Pulmonary artery endothelial cell (primary cell): ENCODE measurements around the gene UFC1. TPM values are rescaled to one million over a fixed set of nuclear protein-coding genes. Genes with fewer than 3 reads are reported as not detected.
A peak's percentile ranks its signal among the peaks of the same experiment; 100 is the strongest.

ENCODE experiments used
- DNase-seq: peaks from one replicate; pipeline ENCODE4 v3.0.0-alpha.2; 2011; ENCODE audit warnings: low read depth, low spot score
- total RNA-seq: library from RNA; depleted of rRNA; stranded (reverse); fragments of >200 nt; gene quantifications from 2 replicates; pipeline ENCODE4 v1.2.3, GENCODE V29; 2014

The UFC1 gene
- total RNA-seq, 1 donor from 2014 or later, result 124 TPM

DNA sequence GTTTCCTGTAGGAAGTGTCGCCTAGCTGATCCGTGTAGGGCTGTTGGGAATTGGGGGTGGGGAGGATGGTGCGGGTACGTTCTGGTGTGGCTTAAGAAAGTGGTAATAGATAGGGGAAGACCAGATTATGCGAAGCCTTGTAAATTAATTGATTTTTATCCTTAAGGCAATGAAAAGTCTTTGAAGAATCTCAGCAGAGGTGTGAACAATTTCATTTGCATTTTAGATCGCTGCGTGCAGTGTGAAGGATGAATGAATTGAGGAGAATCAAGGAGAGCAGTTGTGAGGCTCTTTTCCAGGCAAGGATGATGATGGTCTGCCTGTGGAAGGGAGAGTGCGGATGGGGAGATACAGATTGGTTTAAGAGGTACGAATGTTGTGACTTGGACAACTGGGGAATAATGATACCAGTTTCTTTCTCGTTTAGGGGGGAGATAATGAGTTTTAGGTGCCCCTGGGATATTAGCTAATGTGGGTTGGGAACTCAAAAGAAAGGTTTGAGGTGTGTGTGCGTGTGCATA, 20.5 kb upstream of the UFC1 start:
- DNase-seq, result no peak

DNA sequence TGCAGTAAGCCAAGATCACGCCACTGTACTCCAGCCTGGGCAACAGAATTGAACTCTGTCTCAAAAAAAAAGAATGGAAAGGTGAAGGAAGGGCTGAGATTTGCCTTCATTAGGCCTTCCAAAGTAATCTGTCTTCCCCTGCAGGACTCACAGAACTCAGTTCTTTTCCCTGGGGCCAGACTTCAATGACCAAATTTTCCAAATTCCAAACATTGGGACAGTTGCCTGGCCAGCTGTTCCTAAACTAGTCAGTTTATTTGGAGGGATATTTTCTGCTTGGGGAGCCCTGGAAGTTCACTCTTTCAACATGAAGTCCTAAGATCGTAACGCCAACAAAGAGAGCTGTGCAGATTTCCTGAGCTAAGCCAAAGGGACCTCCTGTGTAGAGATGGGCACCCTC, 15.9 kb upstream of the UFC1 start:
- DNase-seq, result no peak

DNA sequence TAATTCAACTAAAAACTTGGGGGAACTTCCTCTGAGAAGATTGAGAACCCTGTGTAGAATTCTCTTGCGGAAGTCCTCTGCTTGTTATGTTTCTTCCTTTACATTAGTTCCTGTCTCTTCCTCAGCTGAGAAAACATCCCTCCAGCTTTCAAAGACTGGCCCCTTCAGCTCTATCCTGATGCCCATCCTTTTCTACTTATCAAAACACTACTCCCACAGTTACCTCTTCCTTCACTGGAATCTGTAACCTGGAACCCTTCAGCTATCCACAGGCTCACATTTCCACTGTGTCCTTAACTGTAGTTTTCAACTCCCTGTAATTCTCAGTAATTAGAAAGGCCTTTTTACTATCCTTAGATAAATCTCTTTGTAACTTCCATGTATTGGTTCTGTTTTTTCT, 15.3 kb upstream of the UFC1 start:
- DNase-seq, result no peak

DNA sequence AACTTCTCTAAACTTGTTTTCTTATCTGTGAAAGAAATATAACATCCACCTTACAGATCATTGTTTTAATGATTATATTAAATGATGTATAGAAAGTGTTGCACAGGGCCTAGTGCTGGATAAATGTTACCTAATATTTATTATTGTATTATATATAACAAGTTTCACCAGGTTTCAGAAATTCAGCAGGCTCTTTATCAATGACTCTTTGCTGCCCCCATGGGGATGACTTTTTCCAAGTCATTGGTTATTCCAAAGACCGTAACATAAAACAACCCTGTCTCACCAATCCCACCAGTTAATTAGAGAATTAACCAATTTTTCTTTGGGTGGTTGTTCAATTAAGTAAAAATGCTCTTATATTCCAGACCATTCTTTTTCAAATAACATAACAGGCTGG, 14.0 kb upstream of the UFC1 start:
- no peak for DNase-seq

DNA sequence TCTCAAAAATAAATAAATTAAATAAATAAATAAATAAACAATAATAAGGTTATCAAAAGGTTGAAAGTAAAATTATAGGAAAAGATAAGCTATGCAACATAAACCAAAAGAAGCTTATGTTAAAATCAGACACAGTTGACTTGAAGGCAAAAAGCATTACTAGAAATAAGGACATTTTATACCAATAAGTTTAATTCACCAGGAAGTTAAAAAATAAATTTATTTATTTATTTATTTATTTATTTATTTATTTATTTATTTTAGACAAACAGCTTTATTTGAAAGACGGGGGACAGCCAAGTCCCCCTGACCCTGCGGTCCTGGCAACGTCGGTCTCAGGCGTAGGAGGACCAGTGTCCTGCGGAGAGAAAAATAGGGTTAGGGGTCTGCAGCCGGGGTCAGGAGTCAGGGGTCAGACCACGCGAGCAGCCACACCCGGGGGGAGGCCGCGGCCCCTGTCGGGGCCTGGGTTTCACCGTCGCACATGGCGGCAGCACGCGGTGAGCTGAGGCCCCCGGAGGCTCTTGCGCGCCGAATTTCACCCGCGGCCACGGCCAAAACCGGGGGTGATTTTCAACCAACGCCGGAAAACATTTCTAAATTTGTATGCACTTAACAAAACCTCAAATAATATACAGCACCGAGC, 12.9 kb upstream of the UFC1 start:
- DNase-seq, result no peak

DNA sequence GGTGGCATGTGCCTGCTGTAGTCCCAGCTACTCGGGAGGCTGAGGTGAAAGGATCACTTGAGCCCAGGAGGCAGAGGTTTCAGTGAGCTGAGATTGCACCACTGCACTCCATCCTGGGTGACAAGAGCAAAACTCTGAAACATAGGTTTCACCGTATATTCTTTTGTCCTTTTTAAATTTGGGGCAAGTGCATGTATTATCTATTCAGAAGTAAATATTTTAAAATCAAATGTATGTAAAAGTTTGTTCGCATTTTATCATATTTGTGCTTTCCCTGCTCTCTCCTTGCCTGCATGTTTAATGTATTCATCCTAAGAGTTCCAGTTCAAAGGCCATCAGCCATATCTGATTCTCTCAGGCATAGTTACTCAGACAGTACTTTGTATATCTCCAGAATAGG, 7.9 kb upstream of the UFC1 start:
- no peak for DNase-seq

DNA sequence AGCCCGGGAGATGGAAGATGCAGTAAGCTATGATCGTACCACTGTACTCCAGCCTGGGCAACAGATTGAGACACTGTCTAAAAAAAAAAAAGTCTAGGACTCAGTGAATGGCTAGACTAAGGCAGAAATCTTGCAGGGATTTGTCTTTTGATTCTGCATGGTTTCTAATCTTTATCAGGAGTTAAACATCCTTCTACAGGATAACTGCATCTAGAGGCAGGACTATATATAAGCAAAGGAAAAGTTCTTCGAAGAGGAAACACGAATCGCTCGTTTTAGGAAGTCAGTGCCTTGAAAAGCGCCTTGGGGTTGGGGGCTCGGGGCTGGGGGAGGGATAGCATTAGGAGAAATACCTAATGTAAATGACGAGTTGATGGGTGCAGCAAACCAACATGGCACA, 602 bp upstream of the UFC1 start:
- DNase-seq, result no peak

DNA sequence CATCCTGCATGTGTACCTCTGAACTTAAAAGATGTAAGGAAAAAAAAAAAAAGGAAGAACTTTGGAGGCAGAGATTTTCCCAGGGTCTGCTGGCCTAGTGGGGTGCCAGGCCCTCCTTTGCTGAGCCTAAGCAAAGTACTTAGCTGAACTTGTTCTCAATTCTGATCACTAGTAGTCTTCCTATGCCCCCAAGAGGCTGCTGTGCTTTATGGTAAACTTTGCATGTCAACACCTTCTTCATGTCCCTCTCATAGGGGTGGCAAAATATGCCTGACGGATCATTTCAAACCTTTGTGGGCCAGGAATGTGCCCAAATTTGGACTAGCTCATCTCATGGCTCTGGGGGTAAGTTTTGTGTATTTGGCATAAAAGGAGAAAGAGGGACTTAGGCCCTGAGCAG, 4.1 kb downstream of the UFC1 start:
- DNase-seq, result no peak

DNA sequence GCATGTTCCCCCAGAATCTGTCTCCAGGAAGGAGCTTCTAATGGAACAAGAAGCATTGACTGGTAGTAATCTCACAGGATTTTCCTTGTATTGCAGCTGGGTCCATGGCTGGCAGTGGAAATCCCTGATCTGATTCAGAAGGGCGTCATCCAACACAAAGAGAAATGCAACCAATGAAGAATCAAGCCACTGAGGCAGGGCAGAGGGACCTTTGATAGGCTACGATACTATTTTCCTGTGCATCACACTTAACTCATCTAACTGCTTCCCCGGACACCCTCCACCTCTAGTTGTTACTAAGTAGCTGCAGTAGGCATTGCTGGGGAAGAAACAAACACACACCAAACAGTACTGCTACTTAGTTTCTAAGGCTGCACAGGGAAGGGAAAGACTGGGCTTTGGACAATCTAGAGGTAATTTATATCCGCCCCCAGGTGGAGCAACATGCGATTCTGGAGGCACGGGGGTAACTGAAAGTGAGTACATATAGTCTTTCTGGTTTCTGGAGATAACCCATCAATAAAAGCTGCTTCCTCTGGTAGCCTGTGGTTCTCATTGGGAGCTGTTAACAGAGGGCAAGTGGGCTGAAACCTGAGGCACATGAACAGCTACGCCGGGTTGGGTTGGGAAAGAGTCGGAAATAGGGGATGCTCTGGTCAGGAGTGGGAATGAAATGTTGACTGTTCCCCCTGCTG, 4.7 kb downstream of the UFC1 start:
- no peak for DNase-seq

DNA sequence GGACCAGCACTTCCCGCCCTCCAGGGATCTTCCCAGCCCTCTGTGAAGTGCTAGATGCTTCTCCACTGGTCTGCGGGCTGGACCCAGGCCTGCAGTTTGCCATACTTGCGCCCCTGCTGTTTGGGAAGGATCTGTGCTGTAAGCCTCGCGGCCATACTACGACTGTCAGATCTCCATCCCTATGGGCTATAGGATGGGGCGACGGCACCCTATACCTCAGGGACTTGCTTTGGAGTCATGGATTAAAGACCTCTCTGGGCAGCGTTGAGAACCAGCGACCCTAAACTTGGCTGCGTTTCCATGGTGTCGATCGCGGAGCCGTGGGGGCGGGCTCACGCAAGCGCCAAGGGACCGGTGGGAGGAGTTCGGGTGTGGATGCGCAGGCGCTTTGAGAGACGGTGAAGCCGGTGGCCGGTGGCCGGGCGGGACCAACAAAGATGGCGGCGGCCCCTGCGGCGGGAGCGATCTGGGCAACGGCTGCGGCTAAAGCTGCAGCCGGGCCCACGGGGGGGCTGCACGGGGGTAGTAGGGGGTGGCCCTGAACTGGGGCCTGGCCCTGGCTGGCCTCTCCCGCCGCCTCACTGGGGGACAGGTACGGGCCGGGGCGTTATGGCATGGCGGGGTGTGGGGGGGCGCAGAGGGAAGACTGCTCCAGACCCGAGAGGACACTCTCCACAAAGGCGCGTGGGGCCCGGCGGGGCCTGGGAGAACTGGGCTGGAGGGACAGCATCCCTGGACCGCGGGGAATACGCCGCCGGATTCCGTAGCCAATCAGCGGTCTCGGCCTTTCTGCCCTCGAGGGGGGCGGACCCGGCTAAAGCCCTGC, 5.5 kb downstream of the UFC1 start, which contains the start of gene USP21:
USP21 (plus strand) TSS at position 414 of the 826 bp plus-strand sequence. CDS start 1,141 bp downstream, outside the sequence.
- peak; percentile 71 for DNase-seq

DNA sequence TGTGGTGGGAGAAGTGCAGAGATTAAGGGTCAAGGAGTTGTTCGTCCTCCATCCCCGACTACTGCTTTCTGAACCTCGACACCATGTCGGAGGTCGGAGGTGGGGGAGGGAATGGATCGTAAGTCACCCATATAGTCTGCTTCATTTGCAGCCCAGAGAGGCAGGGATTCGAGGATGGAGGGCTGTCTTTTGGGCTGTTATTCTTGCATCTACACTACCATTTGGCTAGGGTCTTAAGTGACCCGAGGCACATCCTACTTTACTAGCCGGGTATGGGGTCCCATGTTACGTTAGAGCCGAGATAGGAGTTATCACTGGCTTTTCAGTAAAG, 6.1 kb downstream of the UFC1 start:
- no peak for DNase-seq

DNA sequence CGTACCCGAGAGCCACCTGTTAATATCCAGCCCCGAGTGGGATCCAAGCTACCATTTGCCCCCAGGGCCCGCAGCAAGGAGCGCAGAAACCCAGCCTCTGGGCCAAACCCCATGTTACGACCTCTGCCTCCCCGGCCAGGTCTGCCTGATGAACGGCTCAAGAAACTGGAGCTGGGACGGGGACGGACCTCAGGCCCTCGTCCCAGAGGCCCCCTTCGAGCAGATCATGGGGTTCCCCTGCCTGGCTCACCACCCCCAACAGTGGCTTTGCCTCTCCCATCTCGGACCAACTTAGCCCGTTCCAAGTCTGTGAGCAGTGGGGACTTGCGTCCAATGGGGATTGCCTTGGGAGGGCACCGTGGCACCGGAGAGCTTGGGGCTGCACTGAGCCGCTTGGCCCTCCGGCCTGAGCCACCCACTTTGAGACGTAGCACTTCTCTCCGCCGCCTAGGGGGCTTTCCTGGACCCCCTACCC, 6.9 kb downstream of the UFC1 start:
- no peak for DNase-seq

DNA sequence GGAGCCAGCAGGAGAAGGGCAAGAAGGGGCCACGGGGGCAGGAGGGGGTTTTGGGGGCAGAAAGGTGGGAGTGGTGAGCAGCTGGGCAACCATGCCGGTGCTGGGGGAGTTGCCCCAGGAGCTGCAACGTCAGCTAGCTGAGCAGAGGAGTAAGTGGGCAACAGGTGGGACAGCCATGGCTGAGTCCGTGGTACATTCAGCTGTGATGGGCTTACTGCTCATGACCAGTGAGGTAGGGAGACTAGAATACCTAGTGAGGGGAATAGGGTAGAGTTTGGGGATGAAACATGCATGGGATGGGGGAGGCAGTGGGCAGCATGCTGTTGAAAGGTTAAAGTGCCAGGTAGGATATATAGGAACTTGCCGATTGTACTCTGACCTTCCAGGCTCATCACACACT, 7.9 kb downstream of the UFC1 start:
- no peak for DNase-seq

DNA sequence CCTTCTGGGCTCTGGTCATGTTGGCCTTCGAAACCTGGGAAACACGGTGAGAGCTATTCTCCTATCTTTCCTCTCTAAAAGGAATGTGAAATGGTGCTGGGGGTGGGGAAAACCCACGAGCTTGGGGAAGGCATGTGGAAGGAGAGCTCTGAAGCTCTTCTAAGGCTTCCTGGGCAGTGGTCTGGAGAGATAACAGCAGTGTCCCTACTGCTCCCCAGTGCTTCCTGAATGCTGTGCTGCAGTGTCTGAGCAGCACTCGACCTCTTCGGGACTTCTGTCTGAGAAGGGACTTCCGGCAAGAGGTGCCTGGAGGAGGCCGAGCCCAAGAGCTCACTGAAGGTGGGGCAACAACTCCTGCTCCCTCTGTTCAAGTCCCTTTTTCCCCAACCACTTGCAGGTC, 8.3 kb downstream of the UFC1 start:
- no peak for DNase-seq

DNA sequence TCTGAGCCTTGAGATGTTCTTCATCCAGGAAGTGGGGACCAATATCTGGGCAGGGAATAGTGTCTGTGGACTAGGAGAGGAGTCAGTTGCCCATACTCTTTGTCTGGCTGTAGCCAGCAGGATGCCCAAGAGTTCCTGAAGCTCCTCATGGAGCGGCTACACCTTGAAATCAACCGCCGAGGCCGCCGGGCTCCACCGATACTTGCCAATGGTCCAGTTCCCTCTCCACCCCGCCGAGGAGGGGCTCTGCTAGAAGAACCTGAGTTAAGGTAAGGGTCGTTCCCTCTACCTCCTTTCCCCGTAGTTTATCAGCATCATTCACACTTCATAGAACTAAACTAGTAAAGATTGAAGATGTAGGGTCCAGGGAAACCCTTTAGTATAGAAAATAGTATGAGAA, 9.0 kb downstream of the UFC1 start:
- no peak for DNase-seq

DNA sequence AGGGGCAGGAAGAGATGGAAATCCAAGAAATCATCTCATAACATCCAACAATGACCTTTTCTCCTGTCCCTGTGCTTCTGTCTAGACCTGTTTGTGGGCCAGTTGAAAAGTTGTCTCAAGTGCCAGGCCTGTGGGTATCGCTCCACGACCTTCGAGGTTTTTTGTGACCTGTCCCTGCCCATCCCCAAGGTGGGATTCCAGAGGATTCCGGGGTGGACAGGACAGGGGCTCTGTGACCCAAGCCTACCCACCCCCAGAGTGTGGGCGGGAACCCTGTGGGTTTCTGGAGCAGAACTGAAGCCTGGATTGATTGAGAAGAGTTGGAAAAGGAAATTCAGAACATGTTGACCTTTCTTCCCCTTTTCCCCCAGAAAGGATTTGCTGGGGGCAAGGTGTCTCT, 10.0 kb downstream of the UFC1 start:
- no peak for DNase-seq

DNA sequence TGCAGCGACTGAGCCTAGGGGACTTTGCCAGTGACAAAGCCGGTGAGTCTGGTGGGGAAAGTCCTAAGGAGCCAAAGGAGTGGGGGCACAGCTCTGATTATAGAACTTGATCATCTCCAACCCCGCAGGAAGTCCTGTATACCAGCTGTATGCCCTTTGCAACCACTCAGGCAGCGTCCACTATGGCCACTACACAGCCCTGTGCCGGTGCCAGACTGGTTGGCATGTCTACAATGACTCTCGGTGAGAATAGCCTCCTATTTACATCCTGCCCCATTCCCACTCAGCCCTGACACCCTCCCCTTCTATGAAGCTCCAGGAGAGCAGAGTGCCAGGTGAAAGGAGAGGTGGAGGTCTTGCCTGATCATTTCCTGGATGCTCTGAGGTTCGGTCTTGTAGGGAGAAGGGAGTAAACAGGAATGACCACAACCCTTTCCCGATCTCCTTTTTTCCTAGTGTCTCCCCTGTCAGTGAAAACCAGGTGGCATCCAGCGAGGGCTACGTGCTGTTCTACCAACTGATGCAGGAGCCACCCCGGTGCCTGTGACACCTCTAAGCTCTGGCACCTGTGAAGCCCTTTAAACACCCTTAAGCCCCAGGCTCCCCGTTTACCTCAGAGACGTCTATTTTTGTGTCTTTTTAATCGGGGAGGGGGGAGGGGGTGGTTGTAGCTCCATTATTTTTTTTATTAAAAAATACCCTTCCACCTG, 11.3 kb downstream of the UFC1 start:
- DNase-seq, result no peak

DNA sequence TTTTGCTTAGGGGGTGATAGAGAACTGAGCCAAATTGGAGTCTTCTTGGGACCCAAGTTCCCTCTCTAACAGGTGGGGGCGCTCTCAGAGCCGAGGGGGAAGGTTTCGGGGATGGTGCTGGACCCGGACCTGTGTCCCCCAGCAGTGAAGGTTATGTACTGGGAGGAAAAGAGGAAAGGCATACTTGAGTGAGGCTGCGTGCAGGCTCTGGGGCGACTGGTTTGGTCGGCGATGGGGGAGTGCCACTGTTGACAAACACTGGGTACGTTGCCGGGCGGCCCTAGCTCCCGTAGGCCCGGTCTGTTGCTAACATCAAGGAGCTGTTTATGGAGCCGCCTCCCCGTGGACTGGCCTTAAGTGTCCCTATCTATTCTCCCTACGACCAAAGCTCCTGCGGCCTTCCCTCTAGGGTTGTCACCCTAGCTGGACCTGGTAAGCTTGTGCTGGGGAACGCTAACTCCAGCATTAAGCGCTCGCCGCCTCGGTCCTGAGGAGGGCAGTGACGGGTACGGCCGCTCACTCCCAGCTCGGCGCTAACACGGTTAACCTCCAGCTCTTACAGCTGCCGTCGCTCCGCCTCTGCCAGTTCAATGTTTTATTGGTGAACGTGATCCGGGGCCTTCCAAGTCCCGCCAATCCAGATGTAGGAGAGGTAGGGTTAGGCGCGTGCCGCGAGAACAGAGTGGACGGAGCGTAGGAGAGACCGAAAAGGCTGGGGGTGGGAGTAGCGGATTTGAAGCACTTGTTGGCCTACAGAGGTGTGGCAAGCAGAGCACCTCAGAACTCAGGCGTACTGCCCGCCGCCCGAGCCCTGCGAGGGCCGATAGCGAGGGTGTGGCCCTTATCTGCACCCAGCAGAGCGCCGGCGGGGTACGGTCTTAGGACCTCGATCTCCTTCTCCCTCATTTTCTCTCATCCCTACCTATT, 12.2 kb downstream of the UFC1 start, which contains the start of gene PPOX:
PPOX (plus strand) TSS at position 685 of the 927 bp plus-strand sequence. CDS start 422 bp downstream, outside the sequence.
- peak; percentile 96 for DNase-seq

DNA sequence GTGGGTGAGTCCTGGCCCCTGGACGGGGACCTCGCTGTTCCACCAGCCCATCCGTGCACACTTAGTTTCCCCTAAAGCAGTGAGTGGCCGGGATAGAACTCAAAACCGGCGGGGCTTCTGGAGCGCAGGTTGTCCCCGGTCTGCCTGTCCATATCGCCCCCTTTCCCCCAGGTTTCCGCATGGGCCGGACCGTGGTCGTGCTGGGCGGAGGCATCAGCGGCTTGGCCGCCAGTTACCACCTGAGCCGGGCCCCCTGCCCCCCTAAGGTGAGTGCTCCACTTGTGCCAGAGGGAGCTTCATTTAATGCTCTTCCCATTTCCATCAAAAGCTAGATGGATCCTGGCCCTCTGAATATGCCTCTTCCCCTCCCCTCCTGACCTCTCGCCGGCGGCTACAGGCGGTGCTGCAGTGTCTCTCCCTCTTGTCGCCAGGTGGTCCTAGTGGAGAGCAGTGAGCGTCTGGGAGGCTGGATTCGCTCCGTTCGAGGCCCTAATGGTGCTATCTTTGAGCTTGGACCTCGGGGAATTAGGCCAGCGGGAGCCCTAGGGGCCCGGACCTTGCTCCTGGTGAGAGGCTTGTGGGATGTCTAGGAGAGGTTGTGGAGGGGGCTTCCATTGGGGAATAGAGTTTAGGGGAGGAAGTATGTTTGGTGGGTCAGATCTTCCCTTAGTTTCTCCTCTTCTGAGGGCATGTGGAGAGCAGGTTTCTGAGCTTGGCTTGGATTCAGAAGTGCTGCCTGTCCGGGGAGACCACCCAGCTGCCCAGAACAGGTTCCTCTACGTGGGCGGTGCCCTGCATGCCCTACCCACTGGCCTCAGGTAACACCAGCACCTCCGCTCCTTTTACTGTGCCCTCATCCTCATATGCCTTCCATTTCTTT, 13.1 kb downstream of the UFC1 start:
- DNase-seq, result no peak
